GM12891 (cell line): ENCODE data around the gene MEOX1.

Experiments used
- POLR2A ChIP-seq: IDR thresholded peaks from 2 replicates; pipeline ENCODE4 v1.6.1; 2011; ENCODE audit warnings: low read depth, low read length, control low read depth
- SPI1 ChIP-seq: IDR thresholded peaks from 2 replicates; pipeline ENCODE4 v1.6.1; 2011; ENCODE audit warnings: low read depth, low read length, control low read depth
- TAF1 ChIP-seq: IDR thresholded peaks from 2 replicates; pipeline ENCODE4 v1.6.1; 2011; ENCODE audit warnings: low read depth, low read length, control low read depth

- TF ChIP-seq POLR2A (no peak), SPI1 (no peak), TAF1 (no peak)
These were observed 32.6 kb upstream of the MEOX1 start for GRCh38 chr17:43694081-43694870.
